WTC11 (cell line): ENCODE measurements around the gene EGLN1. TPM values are rescaled to one million over a fixed set of nuclear protein-coding genes. Genes with fewer than 3 reads are reported as not detected.

Experiments used
- ATAC-seq: fragments of 200-7000 bp; cut with Tn5 transposase; 2 replicates; pipeline ENCODE4 v1.10.0; 2021; ENCODE audit warnings: mild to moderate bottlenecking, moderate library complexity
- CTCF ChIA-PET: fragments of 300-600 bp; sonication (Branson Sonifier 250); formaldehyde crosslinking; loops from one replicate; lab custom pipeline; 2021; ENCODE audit warnings: antibody characterized with exemption; lab: Charles Lee
- POLR2A ChIA-PET: fragments of 350-600 bp; sonication (Branson Sonifier 250); formaldehyde crosslinking; loops from one replicate; lab custom pipeline; 2021; ENCODE audit warnings: antibody characterized with exemption; lab: Charles Lee
- DNase-seq: peaks from one replicate; pipeline ENCODE4 v3.0.0; 2021; ENCODE audit warnings: low spot score
- H3K27ac Mint-ChIP-seq: 2 replicates; pipeline ENCODE4 v1.8.0; 2021; ENCODE audit warnings: mixed read lengths
- H3K27me3 Mint-ChIP-seq: 2 replicates; pipeline ENCODE4 v1.8.0; 2021; ENCODE audit warnings: low read depth, mild to moderate bottlenecking, moderate library complexity, mixed read lengths
- H3K36me3 Mint-ChIP-seq: 2 replicates; pipeline ENCODE4 v1.8.0; 2021; ENCODE audit warnings: mixed read lengths
- H3K4me1 Mint-ChIP-seq: 2 replicates; pipeline ENCODE4 v1.8.0; 2022; ENCODE audit warnings: mixed read lengths
- H3K4me3 Mint-ChIP-seq: 2 replicates; pipeline ENCODE4 v1.8.0; 2021; ENCODE audit warnings: mild to moderate bottlenecking, moderate library complexity, mixed read lengths
- H3K9me3 Mint-ChIP-seq: 2 replicates; pipeline ENCODE4 v1.8.0; 2021; ENCODE audit warnings: mixed read lengths
- CBFB ChIP-seq: sonication (generic); formaldehyde crosslinking; IDR thresholded peaks from 2 replicates; pipeline ENCODE4 v1.8.1; 2022; ENCODE audit warnings: mild to moderate bottlenecking, low read depth, missing genetic modification reagents
- E2F5 ChIP-seq: sonication (generic); formaldehyde crosslinking; IDR thresholded peaks from 2 replicates; pipeline ENCODE4 v1.8.1; 2022; ENCODE audit warnings: mild to moderate bottlenecking, moderate library complexity, missing genetic modification reagents
- ELF4 ChIP-seq: sonication (generic); formaldehyde crosslinking; IDR thresholded peaks from 2 replicates; pipeline ENCODE4 v1.8.1; 2022; ENCODE audit warnings: low read depth, mild to moderate bottlenecking, moderate library complexity, missing genetic modification reagents
- ERG ChIP-seq: fragments of 250-450 bp; sonication (Bioruptor Pico); IDR thresholded peaks from 2 replicates; pipeline ENCODE4 v1.8.0; 2021; ENCODE audit warnings: mild to moderate bottlenecking
- ETV6 ChIP-seq: sonication (generic); formaldehyde crosslinking; IDR thresholded peaks from 2 replicates; pipeline ENCODE4 v1.8.1; 2022; ENCODE audit warnings: mild to moderate bottlenecking, missing genetic modification reagents
- FOXJ3 ChIP-seq: sonication (generic); formaldehyde crosslinking; IDR thresholded peaks from 2 replicates; pipeline ENCODE4 v1.9.0; 2021; ENCODE audit warnings: missing genetic modification reagents, mild to moderate bottlenecking, borderline replicate concordance
- GRHL2 ChIP-seq: fragments of 250-450 bp; sonication (Bioruptor Pico); IDR thresholded peaks from 2 replicates; pipeline ENCODE4 v1.8.0; 2022; ENCODE audit warnings: mild to moderate bottlenecking, moderate library complexity; ENCODE audit not compliant: insufficient replicate concordance, severe bottlenecking
- GTF2I ChIP-seq: fragments of 250-450 bp; sonication (Bioruptor Pico); conservative IDR thresholded peaks from 2 replicates; pipeline ENCODE4 v1.4.0; 2021; ENCODE audit warnings: mild to moderate bottlenecking
- HMGA2 ChIP-seq: fragments of 250-450 bp; sonication (Bioruptor Pico); IDR thresholded peaks from 2 replicates; pipeline ENCODE4 v1.4.0; 2021; ENCODE audit warnings: mild to moderate bottlenecking, moderate library complexity
- IRF1 ChIP-seq: sonication (generic); formaldehyde crosslinking; IDR thresholded peaks from 2 replicates; pipeline ENCODE4 v1.8.0; 2023; ENCODE audit warnings: missing genetic modification reagents
- JAZF1 ChIP-seq: fragments of 250-450 bp; sonication (Bioruptor Pico); IDR thresholded peaks from 2 replicates; pipeline ENCODE4 v1.9.0; 2021; ENCODE audit warnings: moderate library complexity, mild to moderate bottlenecking, inconsistent platforms
- KAT7 ChIP-seq: sonication (generic); formaldehyde crosslinking; IDR thresholded peaks from 2 replicates; pipeline ENCODE4 v1.8.1; 2023; ENCODE audit warnings: missing genetic modification reagents, mild to moderate bottlenecking, borderline replicate concordance
- MLX ChIP-seq: sonication (generic); formaldehyde crosslinking; IDR thresholded peaks from 2 replicates; pipeline ENCODE4 v1.8.1; 2023; ENCODE audit warnings: mild to moderate bottlenecking, missing genetic modification reagents, moderate library complexity
- MXD4 ChIP-seq: fragments of 250-450 bp; sonication (Bioruptor Pico); IDR thresholded peaks from 2 replicates; pipeline ENCODE4 v1.8.0; 2021; ENCODE audit warnings: mild to moderate bottlenecking, moderate library complexity, borderline replicate concordance
- MYBL2 ChIP-seq: sonication (generic); formaldehyde crosslinking; IDR thresholded peaks from 2 replicates; pipeline ENCODE4 v1.8.1; 2023; ENCODE audit warnings: mild to moderate bottlenecking, moderate library complexity, missing genetic modification reagents
- NFE2L1 ChIP-seq: sonication (generic); formaldehyde crosslinking; IDR thresholded peaks from 2 replicates; pipeline ENCODE4 v1.8.1; 2023; ENCODE audit warnings: missing genetic modification reagents
- NFYB ChIP-seq: sonication (generic); formaldehyde crosslinking; conservative IDR thresholded peaks from 2 replicates; pipeline ENCODE4 v1.8.0; 2022; ENCODE audit warnings: low read depth, missing genetic modification reagents
- SMAD3 ChIP-seq: sonication (generic); formaldehyde crosslinking; IDR thresholded peaks from 2 replicates; pipeline ENCODE4 v1.8.0; 2022; ENCODE audit warnings: missing genetic modification reagents, mild to moderate bottlenecking, borderline replicate concordance
- SMAD4 ChIP-seq: sonication (generic); formaldehyde crosslinking; IDR thresholded peaks from 2 replicates; pipeline ENCODE4 v1.8.0; 2022; ENCODE audit warnings: mild to moderate bottlenecking, missing genetic modification reagents
- SP1 ChIP-seq: sonication (generic); formaldehyde crosslinking; conservative IDR thresholded peaks from 2 replicates; pipeline ENCODE4 v1.8.1; 2022; ENCODE audit warnings: missing genetic modification reagents
- TEAD1 ChIP-seq: sonication (generic); formaldehyde crosslinking; IDR thresholded peaks from 2 replicates; pipeline ENCODE4 v1.8.0; 2022; ENCODE audit warnings: mild to moderate bottlenecking, missing genetic modification reagents
- USF2 ChIP-seq: sonication (generic); formaldehyde crosslinking; IDR thresholded peaks from 2 replicates; pipeline ENCODE4 v1.8.1; 2023; ENCODE audit warnings: mild to moderate bottlenecking, missing genetic modification reagents, moderate library complexity
- ZBTB21 ChIP-seq: sonication (generic); formaldehyde crosslinking; IDR thresholded peaks from 2 replicates; pipeline ENCODE4 v1.8.1; 2023; ENCODE audit warnings: mild to moderate bottlenecking, missing genetic modification reagents, borderline replicate concordance
- ZNF121 ChIP-seq: sonication (generic); formaldehyde crosslinking; IDR thresholded peaks from 2 replicates; pipeline ENCODE4 v1.8.0; 2023; ENCODE audit warnings: missing genetic modification reagents
- ZNF512 ChIP-seq: sonication (generic); formaldehyde crosslinking; IDR thresholded peaks from 2 replicates; pipeline ENCODE4 v1.8.1; 2022; ENCODE audit warnings: missing genetic modification reagents, borderline replicate concordance
- total RNA-seq: library from RNA; stranded (reverse); gene quantifications from 3 replicates; pipeline ENCODE4 v1.2.3, GENCODE V29; 2021

Gene EGLN1
- total RNA-seq, 1 experiment from 2014 or later, result 13.7 TPM

GRCh38 chr1:231465051-231465450, 43.0 kb upstream of the EGLN1 start (continued):
- no peak for TF ChIP-seq USF2 (CRISPR knock-in tag)
- TF ChIP-seq HMGA2 (CRISPR knock-in tag), result no peak
- no peak for TF ChIP-seq ZBTB21 (CRISPR knock-in tag)
- no peak for TF ChIP-seq ELF4 (CRISPR knock-in tag)
- TF ChIP-seq GRHL2 (CRISPR knock-in tag), result no peak
- no peak for TF ChIP-seq MXD4 (CRISPR knock-in tag)
- TF ChIP-seq NFYB (CRISPR knock-in tag), result no peak
- TF ChIP-seq JAZF1, result no peak
- TF ChIP-seq SMAD3 (CRISPR knock-in tag), result no peak

- Mint-ChIP-seq H3K27ac (no peak overlapping the region), H3K9me3 (peaks cover 47% of the 10 kb centered on the region), H3K4me3 (no peak overlapping the region), H3K27me3 (no peaks in the 10 kb centered on the region; the same call in 1 of the 2 replicates), H3K36me3 (peaks cover 25% of the 10 kb centered on the region), H3K4me1 (peaks cover 14% of the 10 kb centered on the region)
- ATAC-seq (no peak), DNase-seq (no peak)
- POLR2A ChIA-PET, result interaction anchor here (0.7 kb wide), 1 partner anchor 741 kb away, joined by 3 read pairs; no protein-coding TSS in a partner anchor
- CTCF ChIA-PET, result no interaction called here
- no peak for TF ChIP-seq NFYB (CRISPR knock-in tag)
- no peak for TF ChIP-seq ZNF121
- no peak for TF ChIP-seq IRF1 (CRISPR knock-in tag)
- no peak for TF ChIP-seq NFE2L1 (CRISPR knock-in tag)
- TF ChIP-seq SP1 (CRISPR knock-in tag), result no peak
- TF ChIP-seq MYBL2 (CRISPR knock-in tag), result no peak
- no peak for TF ChIP-seq ETV6 (CRISPR knock-in tag)
- TF ChIP-seq SMAD4 (CRISPR knock-in tag), result no peak
- no peak for TF ChIP-seq TEAD1 (CRISPR knock-in tag)
- TF ChIP-seq GTF2I (CRISPR knock-in tag), result no peak
- no peak for TF ChIP-seq MLX (CRISPR knock-in tag)
- no peak for TF ChIP-seq CBFB (CRISPR knock-in tag)
- no peak for TF ChIP-seq ERG
- TF ChIP-seq E2F5 (CRISPR knock-in tag), result no peak
- TF ChIP-seq ZNF512 (CRISPR knock-in tag), result no peak
- TF ChIP-seq KAT7 (CRISPR knock-in tag), result no peak
- TF ChIP-seq FOXJ3, result no peak
Observed at GRCh38 chr1:231463541-231463940, 41.5 kb upstream of the EGLN1 start.
